Measurements from ENCODE around the gene LUZP1. TPM values are rescaled to one million over a fixed set of nuclear protein-coding genes. Genes with fewer than 3 reads are reported as not detected.

Gene LUZP1
- total RNA-seq, 1 experiment from 2014 or later, result 21.9 TPM

DNA sequence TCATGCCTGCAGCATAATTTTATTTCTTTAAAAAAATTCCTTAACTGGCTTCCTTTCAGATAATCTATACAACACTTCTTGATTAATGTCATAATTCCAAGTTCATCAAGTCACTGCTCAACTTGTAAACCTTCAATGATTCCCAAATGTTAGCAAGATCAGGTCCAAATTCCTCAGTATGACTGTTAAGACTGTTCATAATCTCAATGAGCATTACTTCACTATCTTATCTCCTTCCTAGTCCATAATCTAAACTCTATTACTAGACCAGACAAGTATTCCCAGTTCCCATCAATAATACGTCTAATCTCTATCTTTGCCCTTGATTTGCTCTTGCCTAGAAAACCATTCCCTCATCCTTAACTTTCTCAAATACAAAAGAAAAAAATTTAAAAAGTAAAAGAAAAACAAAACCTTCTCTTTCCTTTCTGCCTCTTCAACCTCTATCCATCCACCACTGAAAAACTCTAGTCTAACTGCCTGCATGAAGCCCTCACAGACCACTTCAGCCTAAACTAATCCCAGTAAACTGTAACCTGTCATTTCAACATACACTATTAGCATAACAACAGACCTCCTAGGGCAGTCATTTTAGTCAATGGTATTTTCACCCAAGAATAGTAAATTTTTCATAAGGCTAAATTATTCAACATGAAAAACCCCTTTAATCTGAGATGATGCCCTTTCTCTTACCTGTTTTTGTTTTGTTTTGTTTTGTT is 15.5 kb downstream of the LUZP1 start:
- DNase-seq (ENCODE audit: low read depth), result no peak

DNA sequence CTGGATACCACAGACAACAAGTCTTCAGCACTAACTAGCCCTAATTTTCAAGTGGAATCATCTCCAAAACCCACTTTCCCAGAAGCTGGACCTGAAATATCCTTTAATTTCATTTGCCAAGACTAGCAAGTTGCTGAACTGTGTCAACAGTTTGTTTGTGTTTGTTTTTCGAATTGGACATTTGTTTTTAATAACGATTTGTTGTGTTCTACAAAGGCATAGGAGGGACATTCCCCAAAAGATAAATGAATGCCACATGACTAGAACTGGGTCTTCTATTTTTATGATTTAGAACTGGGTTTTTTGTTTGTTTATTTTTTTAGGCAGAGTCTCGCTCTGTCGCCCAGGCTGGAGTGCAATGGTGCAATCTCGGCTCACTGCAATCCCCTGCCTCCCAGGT is 17.9 kb downstream of the LUZP1 start:
- DNase-seq (ENCODE audit: low read depth), result no peak

DNA sequence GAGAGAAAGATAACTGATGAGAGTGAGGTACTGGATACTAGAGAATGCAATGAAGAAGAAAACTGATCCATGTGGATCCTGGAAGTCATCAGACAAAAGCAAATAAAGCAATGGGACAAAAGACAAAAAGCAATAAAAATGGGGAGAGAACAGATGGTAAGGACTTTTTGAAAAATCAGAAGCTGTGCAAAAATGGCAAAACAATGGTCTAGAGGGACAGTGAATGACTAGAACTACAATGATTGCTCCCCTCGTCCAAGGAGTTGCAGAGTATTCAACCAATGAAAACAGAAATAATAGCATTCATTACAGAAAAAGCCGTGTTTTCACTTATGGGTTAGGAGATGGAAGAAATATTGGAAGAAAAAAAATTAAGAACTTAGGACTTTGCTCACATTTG is 18.5 kb downstream of the LUZP1 start:
- no peak for DNase-seq (ENCODE audit: low read depth)

DNA sequence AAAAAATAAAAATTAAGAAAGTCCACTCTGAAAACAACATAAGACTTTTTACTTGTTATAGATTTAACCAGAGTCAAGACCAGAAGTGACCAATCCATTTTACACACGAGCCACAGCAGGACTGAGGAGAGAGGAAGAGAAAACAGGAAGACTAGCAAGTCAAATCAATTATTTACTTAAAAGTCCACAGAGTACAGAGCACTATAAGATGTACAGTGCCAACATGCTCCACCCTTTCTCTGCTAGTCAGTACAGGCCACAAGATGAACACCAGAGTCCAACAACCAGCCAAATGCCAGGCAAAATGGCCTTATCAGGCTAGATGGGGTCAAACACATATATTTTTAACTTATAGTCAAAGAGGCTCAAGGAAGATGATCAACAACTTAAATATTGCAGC is 19.5 kb downstream of the LUZP1 start:
- no peak for DNase-seq (ENCODE audit: low read depth)

DNA sequence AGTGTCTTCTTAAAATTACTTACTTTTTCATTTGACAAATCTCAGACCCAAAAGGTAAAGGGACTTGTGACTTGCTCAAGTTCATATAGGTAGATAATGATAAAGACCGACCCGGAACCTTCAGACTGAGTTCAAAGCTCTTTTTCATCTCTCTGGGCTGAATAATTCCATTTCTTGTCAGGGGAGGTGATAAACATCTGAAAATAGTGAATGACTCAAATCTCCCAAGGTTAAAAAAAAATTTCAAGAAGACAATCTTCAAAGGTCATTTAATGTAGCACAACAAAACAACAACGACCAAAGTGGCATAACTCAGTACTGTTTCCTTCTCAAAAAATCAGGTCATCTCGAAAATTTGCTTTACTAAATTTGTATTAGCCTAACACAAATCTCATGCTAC is 20.6 kb downstream of the LUZP1 start:
- DNase-seq (ENCODE audit: low read depth), result no peak

DNA sequence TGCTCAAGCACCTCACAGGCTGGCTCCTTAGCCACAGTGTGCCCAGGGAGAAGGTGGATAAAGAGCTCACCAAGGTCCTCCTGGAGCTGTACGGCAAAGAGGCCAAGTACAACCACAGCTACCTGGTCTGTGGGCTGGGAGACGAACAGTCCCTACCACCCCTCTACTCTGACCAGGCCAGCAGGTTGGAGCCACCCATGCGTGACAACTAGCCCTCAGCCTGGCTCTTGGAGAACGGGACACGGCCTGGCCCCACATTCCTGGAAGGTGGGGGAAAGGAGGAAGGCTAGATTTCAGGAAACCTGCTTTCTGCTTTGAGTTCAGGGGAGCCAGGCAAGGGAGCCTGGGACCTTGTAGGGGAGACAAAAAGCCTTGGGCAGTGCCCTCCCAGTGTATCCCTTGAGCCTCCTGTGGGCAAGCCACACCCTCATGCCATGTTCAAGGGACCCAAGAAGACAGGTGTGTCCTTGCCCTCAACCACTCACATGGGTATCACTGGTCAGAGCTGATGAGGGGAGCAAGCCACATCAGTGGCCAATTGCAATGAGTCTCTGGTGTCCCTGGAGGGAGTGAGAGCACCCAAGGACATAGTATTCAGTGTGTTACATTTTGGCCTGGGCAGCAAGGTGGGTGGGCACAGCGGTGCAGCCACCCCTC is 27.6 kb downstream of the LUZP1 start:
- DNase-seq (ENCODE audit: low read depth), result no peak

DNA sequence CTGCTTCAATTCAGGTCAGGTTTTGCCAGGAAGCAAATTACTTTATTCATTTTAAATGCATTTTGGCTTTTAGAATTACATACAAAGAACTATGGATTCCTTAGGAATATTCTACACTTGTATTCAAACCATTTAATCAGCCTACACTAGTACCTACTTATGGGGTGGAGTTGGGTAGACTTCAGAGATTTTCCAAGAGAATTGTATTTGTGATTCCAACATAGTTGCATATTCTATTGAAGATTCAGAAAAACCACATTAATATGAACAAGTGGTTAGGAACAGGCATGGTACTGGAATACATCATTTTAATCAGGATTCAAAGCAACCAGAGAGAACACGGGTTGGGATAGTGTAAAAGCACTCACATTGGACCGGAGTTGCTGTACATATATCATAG is 33.4 kb downstream of the LUZP1 start:
- DNase-seq (ENCODE audit: low read depth), result no peak

DNA sequence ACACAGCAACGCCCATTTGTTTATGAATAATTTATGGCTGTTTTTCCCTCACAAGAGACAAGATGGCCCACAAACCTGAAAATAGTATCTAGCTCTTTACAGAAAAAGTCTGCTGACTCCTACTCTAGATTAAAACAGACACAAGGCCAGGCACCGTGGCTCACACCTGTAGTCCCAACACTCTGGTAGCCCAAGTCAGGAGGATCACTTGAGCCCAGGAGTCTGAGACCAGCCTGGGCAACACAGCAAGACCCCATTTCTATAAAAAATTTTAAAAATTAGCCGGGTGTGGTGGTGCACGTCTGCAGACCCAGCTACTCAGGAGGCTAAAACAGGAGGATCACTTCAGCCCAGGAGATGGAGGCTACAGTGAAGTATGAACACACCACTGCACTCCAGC is 34.6 kb downstream of the LUZP1 start:
- no peak for DNase-seq (ENCODE audit: low read depth)

DNA sequence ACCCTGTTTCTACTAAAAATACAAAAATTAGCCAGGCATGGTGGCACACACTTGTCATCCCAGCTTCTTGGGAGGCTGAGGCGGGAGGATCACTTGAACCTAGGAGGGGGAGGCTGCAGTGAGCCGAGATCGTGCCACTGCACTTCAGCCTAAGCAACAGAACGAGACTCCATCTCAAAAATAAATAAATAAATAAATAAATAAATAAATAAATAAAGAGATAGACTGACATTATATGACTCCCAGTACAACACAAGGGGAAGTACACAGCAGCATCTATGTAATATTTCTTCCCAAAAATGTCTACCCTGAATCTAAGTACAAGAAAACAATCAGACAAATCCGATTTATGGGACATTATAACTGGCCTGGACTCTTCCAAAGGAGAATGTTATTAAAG is 35.1 kb downstream of the LUZP1 start:
- DNase-seq (ENCODE audit: low read depth), result no peak

DNA sequence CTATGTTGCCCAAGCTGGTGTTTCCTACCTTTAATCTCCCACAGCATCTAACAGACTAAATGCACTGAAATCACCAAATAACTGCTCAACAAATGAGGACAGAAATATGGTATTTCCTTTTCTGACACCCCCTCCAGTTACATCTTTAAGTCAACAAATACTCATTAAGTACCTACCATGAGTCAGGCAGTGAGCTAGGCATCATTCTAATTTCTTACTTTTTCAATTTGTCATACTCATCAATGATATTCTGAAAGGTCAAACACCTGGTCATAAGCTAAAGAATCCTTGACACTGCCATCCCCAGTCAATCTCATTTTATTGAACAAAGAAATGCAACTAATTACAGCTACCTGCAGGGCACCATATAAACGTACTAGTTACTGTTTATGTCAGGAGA is 36.6 kb downstream of the LUZP1 start:
- DNase-seq (ENCODE audit: low read depth), result no peak

DNA sequence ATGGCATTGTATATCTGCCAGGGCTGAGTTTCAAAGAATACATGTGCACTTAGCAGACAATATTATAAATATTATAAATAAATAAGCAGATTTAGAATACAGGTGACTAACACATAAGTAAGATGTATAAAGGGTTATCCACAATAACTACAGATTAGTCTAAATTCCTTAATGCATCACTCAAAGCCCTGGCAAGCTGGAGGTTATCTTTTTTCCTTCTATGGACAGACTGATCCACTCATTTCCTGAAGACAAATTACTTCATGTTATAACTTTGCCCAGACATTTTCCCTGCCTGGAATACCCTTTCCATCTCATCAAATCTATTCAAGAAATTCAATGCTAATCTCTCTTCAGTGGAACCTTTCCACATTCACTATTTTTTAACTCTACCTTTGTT is 38.8 kb downstream of the LUZP1 start:
- no peak for DNase-seq (ENCODE audit: low read depth)

DNA sequence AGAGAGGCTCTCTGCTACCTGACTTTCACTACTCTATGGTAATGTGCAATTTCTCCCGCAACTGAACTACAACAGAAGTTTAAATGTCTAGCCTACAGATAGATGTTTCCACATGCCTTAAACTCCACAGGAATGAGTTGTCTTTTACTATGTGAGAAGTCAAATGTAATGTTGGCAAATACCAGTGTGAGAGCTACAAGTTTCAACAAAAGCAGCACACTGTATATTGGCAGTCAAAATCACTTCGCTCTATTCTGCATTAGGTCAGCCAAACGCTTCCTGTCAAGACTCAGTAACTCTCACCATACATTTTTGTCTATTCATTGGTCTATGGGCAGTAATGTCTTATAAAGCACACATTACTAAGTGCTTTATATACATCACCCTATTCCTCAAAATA is 41.9 kb downstream of the LUZP1 start:
- DNase-seq (ENCODE audit: low read depth), result no peak

DNA sequence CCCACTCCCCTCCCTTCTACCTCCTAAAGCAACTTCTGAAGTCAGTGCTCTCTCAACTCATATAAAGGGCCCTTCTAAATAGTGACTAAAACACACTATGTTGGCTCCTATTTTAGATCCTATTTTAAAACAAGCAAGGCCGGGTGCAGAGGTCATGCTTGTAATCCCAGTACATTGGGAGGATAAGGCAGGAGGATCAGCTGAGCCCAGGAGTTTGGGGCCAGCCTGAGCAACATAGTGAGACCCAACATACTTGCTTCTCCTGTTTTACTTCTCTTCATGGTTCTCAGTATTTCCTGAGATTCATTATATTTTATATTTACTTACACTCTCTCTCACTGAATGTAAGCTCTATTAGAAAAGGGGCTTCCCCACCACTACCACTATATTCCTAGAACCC is 42.5 kb downstream of the LUZP1 start:
- no peak for DNase-seq (ENCODE audit: low read depth)

DNA sequence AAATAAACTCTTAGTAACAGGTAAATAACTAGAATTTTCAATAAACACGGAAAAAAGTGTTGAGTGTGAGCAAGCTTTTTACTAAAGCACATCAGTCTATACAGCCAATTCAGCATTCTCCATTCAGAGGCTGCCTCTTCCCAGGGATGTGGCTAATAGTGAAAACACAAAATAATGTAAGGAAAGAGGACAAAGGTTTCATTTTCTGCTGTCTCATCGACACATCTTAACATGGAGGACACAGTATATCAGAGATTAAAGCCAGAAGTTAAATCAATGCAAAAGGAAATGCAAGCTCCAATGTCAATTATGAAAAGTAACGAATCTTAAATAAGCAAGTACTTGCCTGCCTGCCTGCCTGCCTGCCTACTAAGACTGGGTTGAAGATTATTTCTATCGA is 43.2 kb downstream of the LUZP1 start:
- DNase-seq (ENCODE audit: low read depth), result no peak

DNA sequence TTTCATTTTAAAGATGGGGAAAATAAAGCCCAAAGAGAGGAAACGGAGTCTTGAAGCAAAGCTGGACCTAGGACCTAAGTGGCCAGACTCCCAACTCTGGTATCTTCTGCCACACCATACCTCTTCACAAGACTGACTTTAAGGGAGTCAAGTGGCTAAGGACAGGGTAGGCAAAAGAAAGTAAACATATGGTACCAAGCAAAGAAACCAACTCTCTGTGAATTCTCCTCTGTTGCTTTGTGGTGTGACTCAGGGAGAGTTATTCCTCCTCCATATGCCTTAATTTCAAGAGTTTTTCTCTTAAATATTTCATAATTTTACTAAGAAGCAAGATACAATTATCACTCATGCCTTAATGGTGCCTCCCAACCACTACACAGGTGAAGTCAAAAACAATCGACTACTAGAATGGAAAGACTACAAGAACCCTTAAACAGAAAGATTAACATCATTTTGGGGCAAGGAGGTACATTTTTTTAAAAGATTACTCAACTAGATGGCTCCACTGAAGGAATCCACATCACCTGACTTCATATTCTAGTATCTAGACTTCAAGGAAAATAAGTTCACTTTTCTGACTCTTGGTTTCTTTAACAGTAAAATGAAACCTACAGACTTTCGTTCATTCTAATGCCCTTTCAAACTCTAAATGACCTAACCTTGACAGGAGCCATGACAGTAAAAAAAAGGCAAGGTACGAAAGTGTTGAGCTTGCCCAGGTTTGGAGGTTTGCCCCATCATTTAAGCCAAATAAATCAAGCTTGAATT is 44.2 kb downstream of the LUZP1 start:
- no peak for DNase-seq (ENCODE audit: low read depth)

DNA sequence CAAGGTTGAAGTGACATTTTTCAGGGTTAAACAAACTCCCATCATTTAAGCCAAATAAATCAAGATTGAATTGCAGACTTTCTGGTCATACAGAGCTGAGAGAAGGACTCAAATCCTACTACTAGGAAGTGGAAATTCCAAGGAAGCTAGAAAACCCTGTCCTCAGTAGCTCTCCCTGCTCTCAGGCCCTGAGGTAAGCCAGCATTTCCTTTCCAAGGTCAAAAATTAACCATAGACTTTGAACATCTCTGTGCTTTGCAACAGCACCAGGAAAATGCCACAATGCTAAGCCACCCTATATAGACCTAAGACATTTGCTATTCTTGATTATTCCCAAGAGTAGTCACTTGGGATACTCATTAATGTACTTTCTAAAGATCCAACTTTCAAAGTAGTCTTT is 45.1 kb downstream of the LUZP1 start:
- no peak for DNase-seq (ENCODE audit: low read depth)

DNA sequence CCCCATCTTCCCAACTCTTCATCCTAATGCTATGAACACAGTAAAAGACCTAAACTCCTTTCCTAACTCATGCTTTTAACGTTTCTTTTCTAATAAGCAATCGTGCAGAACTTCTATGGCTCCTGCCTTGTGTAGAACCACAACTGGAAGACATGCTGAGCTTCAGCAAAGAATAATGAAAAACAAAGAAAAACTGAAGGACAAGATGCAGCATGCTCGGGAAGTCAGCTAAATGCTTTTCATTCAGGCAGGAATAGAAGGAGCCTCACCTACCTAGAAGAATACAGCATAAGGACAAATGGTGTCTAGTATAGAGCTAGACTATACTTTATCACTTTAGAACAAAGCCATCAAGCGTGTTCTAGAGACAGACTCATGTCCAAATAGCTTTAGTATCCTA is 45.9 kb downstream of the LUZP1 start:
- DNase-seq (ENCODE audit: low read depth), result no peak

DNA sequence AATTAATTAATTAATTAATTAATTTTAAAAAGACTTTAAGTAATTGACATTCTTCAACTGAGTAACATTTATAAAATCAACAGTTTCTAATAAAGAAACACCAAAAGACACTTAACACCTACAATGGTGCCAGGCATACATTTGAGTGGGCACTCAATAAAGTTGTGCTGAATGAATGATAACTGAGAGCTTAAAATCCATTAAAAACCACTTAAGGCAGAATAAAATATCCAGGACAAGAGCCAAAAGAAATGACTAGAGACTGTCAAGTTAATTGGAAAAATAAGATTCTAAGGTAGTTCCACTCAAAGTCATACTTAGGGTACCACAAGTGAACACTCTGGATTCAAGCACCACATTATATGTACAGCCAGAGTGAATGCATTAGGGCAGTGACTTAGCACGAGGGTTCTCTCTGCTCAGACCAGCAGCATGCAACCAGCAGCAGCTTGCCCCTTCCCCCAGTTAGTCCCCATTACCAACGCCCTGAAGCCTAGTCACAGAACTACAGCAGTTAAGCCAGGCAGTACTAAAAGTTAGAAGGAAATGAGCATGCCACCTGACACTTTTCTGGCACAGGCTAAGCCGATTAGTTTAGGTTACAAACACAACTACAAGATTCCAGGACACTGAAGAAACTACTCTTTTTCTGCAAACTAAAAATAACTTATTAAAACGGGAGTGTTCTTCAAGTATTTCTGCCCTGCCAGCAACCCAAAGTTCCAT is 46.5 kb downstream of the LUZP1 start:
- DNase-seq (ENCODE audit: low read depth), result peak; percentile 40

DNA sequence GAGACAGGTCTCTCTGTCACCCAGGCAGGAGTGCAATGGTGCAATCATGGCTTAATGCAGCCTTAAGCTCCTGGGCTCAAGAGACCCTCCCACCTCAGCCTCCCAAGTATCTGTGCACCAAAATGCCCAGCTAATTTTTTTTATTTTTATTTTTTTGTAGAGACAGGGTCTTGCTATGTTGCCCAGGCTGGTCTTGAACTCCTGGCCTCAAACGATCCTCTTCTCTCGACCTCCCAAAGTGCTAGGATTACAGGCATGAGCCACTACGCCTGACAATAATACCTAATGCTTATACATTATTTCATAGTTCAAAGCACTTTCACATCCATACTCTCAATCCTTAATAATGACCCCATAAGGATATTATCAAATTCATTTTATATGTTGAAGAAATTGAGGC is 48.3 kb downstream of the LUZP1 start:
- DNase-seq (ENCODE audit: low read depth), result no peak

DNA sequence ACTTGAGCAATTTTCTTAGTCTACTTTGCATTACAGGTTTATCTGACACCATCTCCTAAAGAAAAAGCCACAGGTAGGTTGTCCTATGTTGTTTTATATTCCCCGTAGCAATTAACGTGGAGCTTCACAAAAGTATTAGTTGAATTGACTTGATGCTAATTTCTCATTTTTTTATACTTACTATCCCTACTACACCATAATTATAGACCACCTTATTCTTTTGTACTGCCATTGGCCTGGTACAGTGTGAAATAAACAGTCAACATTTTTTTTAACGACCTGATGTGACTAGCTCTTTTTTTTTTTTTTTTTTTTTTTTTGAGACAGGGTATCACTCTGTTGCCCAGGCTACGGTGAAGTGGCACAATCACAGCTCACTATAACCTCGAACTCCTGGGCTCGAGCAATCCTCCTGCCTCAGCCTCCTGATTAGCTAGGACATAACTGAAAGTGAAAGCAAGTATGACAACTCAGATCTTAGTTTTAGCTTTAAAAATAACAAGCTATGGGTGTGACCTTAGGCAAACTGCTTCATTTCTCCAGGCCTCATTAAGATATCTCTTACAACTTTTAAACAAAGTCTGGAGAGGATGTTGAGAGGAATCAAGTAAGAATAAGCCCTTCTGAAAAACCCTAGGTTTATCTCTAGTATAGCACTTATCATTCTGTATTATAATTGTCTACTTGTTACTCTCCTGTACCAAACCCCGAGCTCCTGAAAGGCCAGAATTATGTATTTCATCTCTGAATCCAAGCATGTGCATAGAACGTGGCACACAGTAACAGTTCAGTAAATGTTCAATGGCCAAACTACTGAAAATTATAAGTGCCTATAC is 49.5 kb downstream of the LUZP1 start:
- peak; percentile 35 for DNase-seq (ENCODE audit: low read depth)

DNA sequence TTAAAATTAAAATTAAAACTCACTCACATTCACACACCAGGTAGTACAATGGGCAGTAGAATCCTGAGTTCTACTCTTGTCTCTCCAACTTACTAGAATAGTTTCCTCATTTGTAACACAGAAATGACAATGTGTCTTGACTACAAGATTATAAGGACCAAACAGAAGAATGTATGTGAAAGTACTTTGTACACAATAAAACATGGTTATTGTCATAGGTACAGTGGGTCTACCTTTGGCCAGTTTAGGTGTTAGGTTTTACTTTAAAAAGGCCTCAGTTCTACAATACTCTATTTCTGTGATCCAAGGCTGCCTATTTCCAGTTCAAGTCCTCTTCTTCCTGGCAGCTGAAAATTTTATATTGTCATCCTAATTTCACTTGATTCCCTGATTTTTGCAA is 50.2 kb downstream of the LUZP1 start:
- no peak for DNase-seq (ENCODE audit: low read depth)
